ENCODE data around the gene ALLC.

Gene ALLC

GRCh38 chr2:3736112-3736511 lies 78.1 kb downstream of the ALLC start:
- H3K27me3 ChIP-seq (replicated peaks): peaks cover 3% of the 10 kb centered on the region
- no peak for TF ChIP-seq CTCF (IDR thresholded peaks at IDR 0.05; ENCODE audit: low read depth, low read length, missing control alignments)
- H3K27ac ChIP-seq: no peak overlapping the region
- no peak for DNase-seq
- H3K4me3 ChIP-seq (ENCODE audit: low read depth, low read length): no peak overlapping the region
- in situ Hi-C loops (cut with HindIII; ENCODE audit: low pct_ligation_motif_present, low sequenced_read_pairs): no loop called here
- H3K36me3 ChIP-seq (replicated peaks): no peaks in the 10 kb centered on the region

- in situ Hi-C loops (cut with HindIII; ENCODE audit: low pct_ligation_motif_present, low sequenced_read_pairs): no loop called here
- TF ChIP-seq CTCF (IDR thresholded peaks at IDR 0.05; ENCODE audit: low read depth, low read length, missing control alignments): no peak
- H3K27me3 ChIP-seq (replicated peaks): peaks cover 3% of the 10 kb centered on the region
These were observed 79.1 kb downstream of the ALLC start for GRCh38 chr2:3737128-3737527.

GRCh38 chr2:3738454-3738853 lies 80.5 kb downstream of the ALLC start:
- Histone ChIP-seq H3K27me3 (replicated peaks) (peaks cover 3% of the 10 kb centered on the region), H3K36me3 (replicated peaks) (no peaks in the 10 kb centered on the region), H3K27ac (no peak overlapping the region), H3K4me3 (ENCODE audit: low read depth, low read length) (no peak overlapping the region)
- in situ Hi-C loops (cut with HindIII; ENCODE audit: low pct_ligation_motif_present, low sequenced_read_pairs): no loop called here
- DNase-seq: peak; percentile 64
- peak; percentile 64 for TF ChIP-seq CTCF (IDR thresholded peaks at IDR 0.05; ENCODE audit: low read depth, low read length, missing control alignments)

More at GRCh38 chr2:3737128-3737527, 79.1 kb downstream of the ALLC start:
- Histone ChIP-seq H3K27ac (no peak overlapping the region), H3K4me3 (ENCODE audit: low read depth, low read length) (no peak overlapping the region), H3K36me3 (replicated peaks) (no peaks in the 10 kb centered on the region)
- DNase-seq: no peak

- Histone ChIP-seq H3K4me3 (ENCODE audit: low read depth, low read length) (no peak overlapping the region), H3K27ac (no peak overlapping the region), H3K36me3 (replicated peaks) (no peaks in the 10 kb centered on the region), H3K27me3 (replicated peaks) (peaks cover 3% of the 10 kb centered on the region)
- in situ Hi-C loops (cut with HindIII; ENCODE audit: low pct_ligation_motif_present, low sequenced_read_pairs): no loop called here
- DNase-seq: no peak
- TF ChIP-seq CTCF (IDR thresholded peaks at IDR 0.05; ENCODE audit: low read depth, low read length, missing control alignments): no peak
These were observed 81.3 kb downstream of the ALLC start for GRCh38 chr2:3739313-3739712.

DNA sequence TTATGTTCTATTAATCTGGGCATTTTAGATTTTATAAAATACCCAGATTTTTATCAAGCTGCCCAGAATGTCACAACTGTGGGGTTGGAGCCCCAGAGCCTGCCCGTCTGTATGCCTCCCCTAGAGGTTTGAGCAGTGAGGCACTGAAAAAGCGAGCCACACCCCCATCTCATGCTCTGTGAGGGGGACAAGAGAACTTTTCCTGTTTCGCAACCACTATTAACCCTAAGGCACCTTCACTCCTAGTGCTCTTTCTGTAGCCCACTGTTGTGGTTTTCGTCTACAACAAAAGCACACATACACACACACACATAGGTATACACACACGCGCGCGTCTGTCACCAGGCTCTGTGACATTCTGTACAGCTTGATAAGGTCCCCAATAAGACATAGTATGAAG lies 83.4 kb downstream of the ALLC start:
- in situ Hi-C loops (cut with HindIII; ENCODE audit: low pct_ligation_motif_present, low sequenced_read_pairs): no loop called here
- Histone ChIP-seq H3K27me3 (replicated peaks) (no peaks in the 10 kb centered on the region), H3K27ac (no peak overlapping the region), H3K4me3 (ENCODE audit: low read depth, low read length) (no peak overlapping the region), H3K36me3 (replicated peaks) (no peaks in the 10 kb centered on the region)
- no peak for TF ChIP-seq CTCF (IDR thresholded peaks at IDR 0.05; ENCODE audit: low read depth, low read length, missing control alignments)
- DNase-seq: no peak

- in situ Hi-C loops (cut with HindIII; ENCODE audit: low pct_ligation_motif_present, low sequenced_read_pairs): no loop called here
- no peak overlapping the region for H3K27ac ChIP-seq
- no peak for DNase-seq
These were observed 84.0 kb downstream of the ALLC start for GRCh38 chr2:3741867-3742602.

More at GRCh38 chr2:3741867-3742602, 84.0 kb downstream of the ALLC start:
- H3K27me3 ChIP-seq (replicated peaks): no peaks in the 10 kb centered on the region
- H3K4me3 ChIP-seq (ENCODE audit: low read depth, low read length): no peak overlapping the region
- TF ChIP-seq CTCF (IDR thresholded peaks at IDR 0.05; ENCODE audit: low read depth, low read length, missing control alignments): peak; percentile 8
- no peaks in the 10 kb centered on the region for H3K36me3 ChIP-seq (replicated peaks)
